Measurements from ENCODE around the gene MOV10L1. TPM values are rescaled to one million over a fixed set of nuclear protein-coding genes. Genes with fewer than 3 reads are reported as not detected.

The MOV10L1 gene
- total and polyA plus RNA-seq, 4 donors, result 0.27 to 11.9 (median 0.43) TPM

GRCh38 chr22:50101870-50102565 is 12.2 kb downstream of the MOV10L1 start:
- H3K36me3 ChIP-seq (ENCODE audit: control insufficient read depth in 4 of 4, insufficient read depth in 4 of 4, low read length in 4 of 4), result no peaks in the 10 kb centered on the region
- H3K4me1 ChIP-seq (ENCODE audit: control insufficient read depth in 5 of 5, insufficient read depth in 5 of 5, low read length in 5 of 5), result peaks cover 0 to 6% (median 0%) of the 10 kb centered on the region in 5 donors
- no peaks in the 10 kb centered on the region for H3K9me3 ChIP-seq (ENCODE audit: control insufficient read depth in 4 of 4, insufficient read depth in 3 of 4, low read length in 3 of 4)
- no peak for TF ChIP-seq CTCF (IDR thresholded peaks at IDR 0.05; ENCODE audit: control extremely low read depth, extremely low read depth)
- ATAC-seq (ENCODE audit: insufficient read depth, low FRiP score) (no peak), DNase-seq (no peak)
- no peak overlapping the region for H3K4me3 ChIP-seq
- H3K27me3 ChIP-seq (ENCODE audit: control insufficient read depth in 3 of 3, insufficient read depth in 3 of 3, low read length in 2 of 3), result no peaks in the 10 kb centered on the region
- 45 to 68% methylated on average over 10 of the region's 10 CpGs for WGBS, 2 donors
- no peak overlapping the region for H3K27ac ChIP-seq (ENCODE audit: low read depth in 1 of 2, low read length in 1 of 2)
- H3K9ac ChIP-seq (ENCODE audit: insufficient read depth in 1 of 2, low read length in 2 of 2), result no peak overlapping the region

- H3K36me3 ChIP-seq (ENCODE audit: control insufficient read depth in 4 of 4, insufficient read depth in 4 of 4, low read length in 4 of 4), result no peaks in the 10 kb centered on the region
- no peaks in the 10 kb centered on the region for H3K9me3 ChIP-seq (ENCODE audit: control insufficient read depth in 4 of 4, insufficient read depth in 3 of 4, low read length in 3 of 4)
- no peak overlapping the region for H3K4me3 ChIP-seq
- H3K27ac ChIP-seq (ENCODE audit: low read depth in 1 of 2, low read length in 1 of 2), result no peak overlapping the region
- H3K27me3 ChIP-seq (ENCODE audit: control insufficient read depth in 3 of 3, insufficient read depth in 3 of 3, low read length in 2 of 3), result no peaks in the 10 kb centered on the region
- 46 to 49% methylated on average over 11 of the region's 11 CpGs for WGBS, 2 donors
- H3K9ac ChIP-seq (ENCODE audit: insufficient read depth in 1 of 2, low read length in 2 of 2), result no peak overlapping the region
- DNase-seq (no peak), ATAC-seq (ENCODE audit: insufficient read depth, low FRiP score) (no peak)
- TF ChIP-seq CTCF (IDR thresholded peaks at IDR 0.05; ENCODE audit: control extremely low read depth, extremely low read depth), result no peak
- peaks cover 0 to 6% (median 0%) of the 10 kb centered on the region in 5 donors for H3K4me1 ChIP-seq (ENCODE audit: control insufficient read depth in 5 of 5, insufficient read depth in 5 of 5, low read length in 5 of 5)
Measured at GRCh38 chr22:50102946-50103345, 13.1 kb downstream of the MOV10L1 start.

GRCh38 chr22:50104141-50104544 is 14.3 kb downstream of the MOV10L1 start:
- DNase-seq (no peak), ATAC-seq (ENCODE audit: insufficient read depth, low FRiP score) (no peak)
- TF ChIP-seq CTCF (IDR thresholded peaks at IDR 0.05; ENCODE audit: control extremely low read depth, extremely low read depth), result no peak
- WGBS, 2 donors, result 79 to 88% methylated on average over 6 of the region's 6 CpGs
- H3K9ac ChIP-seq (ENCODE audit: insufficient read depth in 1 of 2, low read length in 2 of 2), result no peak overlapping the region
- no peak overlapping the region for H3K4me3 ChIP-seq
- H3K27me3 ChIP-seq (ENCODE audit: control insufficient read depth in 3 of 3, insufficient read depth in 3 of 3, low read length in 2 of 3), result no peaks in the 10 kb centered on the region
- peaks cover 0 to 6% (median 0%) of the 10 kb centered on the region in 5 donors for H3K4me1 ChIP-seq (ENCODE audit: control insufficient read depth in 5 of 5, insufficient read depth in 5 of 5, low read length in 5 of 5)
- H3K36me3 ChIP-seq (ENCODE audit: control insufficient read depth in 4 of 4, insufficient read depth in 4 of 4, low read length in 4 of 4), result no peaks in the 10 kb centered on the region
- H3K9me3 ChIP-seq (ENCODE audit: control insufficient read depth in 4 of 4, insufficient read depth in 3 of 4, low read length in 3 of 4), result no peaks in the 10 kb centered on the region
- no peak overlapping the region for H3K27ac ChIP-seq (ENCODE audit: low read depth in 1 of 2, low read length in 1 of 2)
